HAP-1 (cell line): ENCODE data around the gene PALLD.
"Not testable (repeated sequence)": the region's sequence is repeated elsewhere in the genome, so short reads cannot be mapped to it uniquely, and the experiment has no call there.

Experiments used
- DNase-seq, 2 experiments: peaks; one replicate each; pipeline ENCODE4 v3.0.0-alpha.2; 2016 to 2020; ENCODE audit warnings: low spot score in 2 of 2
- H3K27me3 ChIP-seq: fragments of 250-450 bp; sonication (Bioruptor Pico); 2 replicates; pipeline ENCODE4 v1.5.1; 2020; ENCODE audit warnings: low read depth, mild to moderate bottlenecking, moderate library complexity
- H3K36me3 ChIP-seq: fragments of 250-450 bp; sonication (Bioruptor Pico); replicated peaks from 2 replicates; pipeline ENCODE4 v1.5.1; 2020; ENCODE audit warnings: mild to moderate bottlenecking
- H3K4me1 ChIP-seq: fragments of 250-450 bp; sonication (Bioruptor Pico); 2 replicates; pipeline ENCODE4 v1.5.1; 2020; ENCODE audit warnings: mild to moderate bottlenecking
- H3K4me3 ChIP-seq: fragments of 250-450 bp; sonication (Bioruptor Pico); 2 replicates; pipeline ENCODE4 v1.5.1; 2020; ENCODE audit warnings: mild to moderate bottlenecking, moderate library complexity
- H3K9me3 ChIP-seq: fragments of 250-450 bp; sonication (Bioruptor Pico); 2 replicates; pipeline ENCODE4 v1.5.1; 2020; ENCODE audit warnings: mild to moderate bottlenecking, moderate library complexity
- in situ Hi-C: fragments of 300-500 bp; cut with MboI; formaldehyde crosslinking; loops from 3 replicates; pipeline ENCODE4 v1.14.3; 2020; ENCODE audit warnings: low sequenced_read_pairs, inconsistent platforms, mixed read lengths

PALLD gene

GRCh38 chr4:168713253-168713652, 216.4 kb downstream of the PALLD start:
- in situ Hi-C loops = loop anchor here (10.0 kb wide), 2 partner anchors 122 to 212 kb away; no protein-coding TSS in a partner anchor

DNA sequence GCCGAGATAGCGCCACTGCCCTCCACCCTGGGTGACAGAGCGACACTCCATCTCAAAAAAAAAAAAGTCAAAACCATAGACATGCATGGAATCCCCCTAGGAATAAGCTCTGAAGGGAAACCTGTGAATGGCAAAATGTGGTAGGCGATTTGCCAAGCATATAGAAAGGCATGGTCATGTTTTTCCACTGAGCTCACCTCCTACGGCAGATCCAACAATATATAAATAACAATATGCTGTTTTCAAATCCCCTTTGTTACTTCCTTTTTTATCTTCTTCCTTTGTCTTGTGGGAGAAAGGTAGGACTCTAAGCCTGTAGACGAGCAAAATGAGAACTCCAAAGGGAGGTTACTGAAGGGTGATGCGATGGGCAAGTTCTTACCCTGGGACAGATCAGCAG, 219.0 kb downstream of the PALLD start:
- no peaks in the 10 kb centered on the region for H3K27me3 ChIP-seq
- in situ Hi-C loops = loop anchor here (10.0 kb wide), 2 partner anchors 119 to 209 kb away; no protein-coding TSS in a partner anchor
- DNase-seq = peak; percentile 57 to 71
- H3K4me3 ChIP-seq = no peak overlapping the region
- no peaks in the 10 kb centered on the region; the same call in 1 of the 2 replicates for H3K9me3 ChIP-seq
- peaks cover 36% of the 10 kb centered on the region for H3K4me1 ChIP-seq
- H3K36me3 ChIP-seq = no peaks in the 10 kb centered on the region; the same call in 1 of the 2 replicates

More at GRCh38 chr4:168713253-168713652, 216.4 kb downstream of the PALLD start:
- H3K4me3 ChIP-seq = no peak overlapping the region
- H3K36me3 ChIP-seq = no peaks in the 10 kb centered on the region
- no peaks in the 10 kb centered on the region; the same call in 1 of the 2 replicates for H3K9me3 ChIP-seq
- peaks cover 28% of the 10 kb centered on the region for H3K4me1 ChIP-seq
- H3K27me3 ChIP-seq = no peaks in the 10 kb centered on the region
- peak in 1 of 2 experiments; percentile 45 for DNase-seq

DNA sequence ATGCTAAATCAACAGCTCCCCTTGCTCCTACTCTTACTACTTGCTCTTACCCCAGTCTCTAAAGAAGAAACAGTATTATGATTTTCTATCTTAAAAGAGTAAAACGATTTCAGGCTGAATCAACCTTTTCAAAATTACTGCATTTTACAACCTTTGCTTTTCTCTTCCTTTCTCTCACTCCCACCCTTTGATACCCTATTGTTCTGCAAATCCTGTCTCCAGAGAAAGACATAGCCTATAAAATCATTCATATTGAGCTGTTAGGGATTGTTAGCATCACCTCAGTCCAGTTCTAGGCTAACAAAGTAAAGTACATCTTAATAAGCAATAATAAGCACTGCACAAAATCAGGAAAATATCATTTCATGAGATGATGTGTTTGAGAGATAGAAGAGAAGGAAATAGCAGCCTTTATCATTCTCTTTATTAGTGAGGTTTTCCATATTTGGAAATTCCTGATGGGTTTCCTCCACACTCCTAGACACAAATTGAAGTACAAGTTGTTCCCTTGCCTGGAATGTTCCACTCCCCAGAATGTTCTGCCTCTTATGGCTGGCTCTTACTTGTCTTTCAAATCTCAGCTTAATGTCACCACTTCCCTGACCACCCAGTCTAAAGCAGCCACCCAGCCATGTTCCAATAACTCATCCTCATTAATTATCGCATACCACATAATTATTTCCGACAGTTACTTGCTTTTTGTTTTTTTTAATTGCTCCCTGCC, 219.7 kb downstream of the PALLD start:
- Histone ChIP-seq H3K27me3 (no peaks in the 10 kb centered on the region), H3K36me3 (no peaks in the 10 kb centered on the region; the same call in 1 of the 2 replicates), H3K4me1 (peaks cover 36% of the 10 kb centered on the region), H3K9me3 (no peaks in the 10 kb centered on the region), H3K4me3 (no peak overlapping the region)
- peak in 1 of 2 experiments; percentile 90 for DNase-seq
- in situ Hi-C loops = loop anchor here (10.0 kb wide), 2 partner anchors 118 to 208 kb away; no protein-coding TSS in a partner anchor

DNA sequence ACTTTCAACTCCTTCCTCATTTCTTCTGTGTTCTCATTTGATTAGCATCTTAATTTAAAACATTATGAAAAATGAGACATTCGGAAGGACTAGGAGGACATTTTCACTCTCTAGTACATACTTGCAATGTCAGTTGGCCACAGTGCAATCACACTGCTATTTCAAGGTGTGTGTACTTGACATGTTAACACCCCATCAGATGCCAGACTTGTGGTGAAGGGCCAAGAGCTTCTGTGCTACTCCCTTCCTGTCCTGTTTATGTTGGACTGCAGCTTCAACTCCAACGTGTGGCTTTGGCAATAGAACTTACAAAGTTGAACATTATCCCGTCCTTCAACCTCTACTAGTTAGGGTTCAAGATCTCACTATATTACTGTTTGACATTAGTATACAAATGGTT, 221.0 kb downstream of the PALLD start:
- in situ Hi-C loops = loop anchor here (10.0 kb wide), 2 partner anchors 117 to 207 kb away; no protein-coding TSS in a partner anchor
- H3K4me1 ChIP-seq = peaks cover 33% of the 10 kb centered on the region

DNA sequence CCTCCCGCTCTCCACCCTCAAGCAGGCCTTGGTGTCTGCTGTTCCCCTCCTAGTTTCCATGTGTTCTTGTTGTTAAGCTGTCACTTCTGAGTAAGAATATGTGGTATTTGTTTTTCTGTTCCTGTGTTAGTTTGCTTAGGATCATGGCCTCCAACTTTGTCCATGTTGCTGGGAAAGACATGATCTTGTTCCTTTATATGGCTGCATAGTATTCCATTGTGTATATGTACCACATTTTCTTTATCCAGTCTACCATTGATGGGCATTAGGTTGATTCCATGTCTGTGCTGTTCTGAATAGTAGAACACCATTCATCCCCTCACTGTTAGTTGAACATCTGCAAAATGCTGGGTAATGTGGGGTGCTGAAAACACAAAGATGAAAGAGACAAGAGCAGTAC, 222.9 kb downstream of the PALLD start:
- H3K4me1 ChIP-seq = peaks cover 31% of the 10 kb centered on the region
- H3K27me3 ChIP-seq = no peaks in the 10 kb centered on the region
- H3K36me3 ChIP-seq = no peaks in the 10 kb centered on the region; the same call in 1 of the 2 replicates
- no peak overlapping the region for H3K4me3 ChIP-seq
- H3K9me3 ChIP-seq = no peaks in the 10 kb centered on the region
- in situ Hi-C loops = loop anchor here (5.0 to 10.0 kb wide), 3 partner anchors 93 to 205 kb away; no protein-coding TSS in a partner anchor
- no peak for DNase-seq

More for the DNA sequence above, 221.0 kb downstream of the PALLD start:
- DNase-seq = no peak
- H3K9me3 ChIP-seq = no peaks in the 10 kb centered on the region
- H3K4me3 ChIP-seq = no peak overlapping the region
- no peaks in the 10 kb centered on the region for H3K27me3 ChIP-seq
- no peaks in the 10 kb centered on the region; the same call in 1 of the 2 replicates for H3K36me3 ChIP-seq

DNA sequence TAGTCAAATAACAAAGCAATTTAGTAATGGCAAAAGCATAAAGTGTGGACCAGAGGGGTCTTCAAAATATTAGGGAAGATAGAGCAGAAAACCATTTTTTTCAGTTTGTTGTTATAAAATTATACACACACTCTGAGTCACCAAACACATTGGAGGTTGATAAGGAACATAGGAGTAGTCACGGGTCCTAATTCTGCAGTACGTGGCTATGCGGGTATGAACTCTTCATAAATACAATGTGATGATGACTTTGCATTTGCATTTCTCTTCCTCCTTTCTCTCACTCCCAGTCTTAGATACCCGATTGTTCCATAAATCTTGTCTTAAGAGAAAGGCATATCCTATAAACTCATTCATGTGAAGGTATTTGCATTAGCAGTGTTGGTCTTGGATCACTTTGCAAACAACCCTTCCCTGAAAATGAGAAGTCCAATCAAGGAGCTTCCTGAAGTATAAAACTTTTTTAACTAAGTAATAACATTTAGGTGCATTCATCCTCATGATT, 223.6 kb downstream of the PALLD start:
- H3K36me3 ChIP-seq = no peaks in the 10 kb centered on the region; the same call in 1 of the 2 replicates
- H3K4me3 ChIP-seq = no peak overlapping the region
- DNase-seq = peak in 1 of 2 experiments; percentile 55
- H3K9me3 ChIP-seq = no peaks in the 10 kb centered on the region
- no peaks in the 10 kb centered on the region for H3K27me3 ChIP-seq
- peaks cover 31% of the 10 kb centered on the region for H3K4me1 ChIP-seq
- in situ Hi-C loops = loop anchor here (5.0 kb wide), 1 partner anchor 92 kb away; no protein-coding TSS in a partner anchor

DNA sequence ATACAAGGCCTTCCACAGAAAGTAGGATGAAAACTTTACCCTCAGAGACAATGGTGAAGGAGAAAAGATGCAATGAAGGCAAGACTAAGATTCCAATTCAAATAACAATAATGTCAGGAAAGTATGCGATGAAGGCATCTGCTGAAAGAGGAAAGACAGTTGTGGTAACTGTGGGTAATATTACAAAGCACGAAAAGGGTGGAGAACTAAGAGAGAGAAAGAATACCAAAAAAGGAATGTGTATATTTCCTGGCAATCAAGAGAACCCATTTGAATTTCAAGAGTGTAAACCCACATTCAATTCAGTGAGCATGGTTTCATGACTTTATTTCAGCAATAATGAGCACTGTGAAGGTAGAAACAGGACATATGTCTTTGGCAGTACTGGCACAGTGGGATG, 225.5 kb downstream of the PALLD start:
- in situ Hi-C loops = loop anchor here (5.0 kb wide), 1 partner anchor 90 kb away; no protein-coding TSS in a partner anchor
- peaks cover 16% of the 10 kb centered on the region for H3K4me1 ChIP-seq
- DNase-seq = no peak
- H3K27me3 ChIP-seq = no peaks in the 10 kb centered on the region
- H3K36me3 ChIP-seq = no peaks in the 10 kb centered on the region; the same call in 1 of the 2 replicates
- no peaks in the 10 kb centered on the region for H3K9me3 ChIP-seq
- H3K4me3 ChIP-seq = no peak overlapping the region

- H3K4me3 ChIP-seq = no peak overlapping the region
These were observed 226.2 kb downstream of the PALLD start for GRCh38 chr4:168723020-168723419.

GRCh38 chr4:168723569-168723968, 226.7 kb downstream of the PALLD start:
- Histone ChIP-seq H3K4me1 (peaks cover 16% of the 10 kb centered on the region), H3K4me3 (no peak overlapping the region), H3K9me3 (no peaks in the 10 kb centered on the region), H3K27me3 (no peaks in the 10 kb centered on the region), H3K36me3 (no peaks in the 10 kb centered on the region; the same call in 1 of the 2 replicates)
- DNase-seq = no peak
- in situ Hi-C loops = loop anchor here (5.0 kb wide), 1 partner anchor 89 kb away; no protein-coding TSS in a partner anchor

More at GRCh38 chr4:168723020-168723419, 226.2 kb downstream of the PALLD start:
- in situ Hi-C loops = loop anchor here (5.0 kb wide), 1 partner anchor 89 kb away; no protein-coding TSS in a partner anchor
- no peaks in the 10 kb centered on the region for H3K9me3 ChIP-seq
- no peak for DNase-seq
- no peaks in the 10 kb centered on the region for H3K27me3 ChIP-seq
- H3K36me3 ChIP-seq = no peaks in the 10 kb centered on the region; the same call in 1 of the 2 replicates
- H3K4me1 ChIP-seq = peaks cover 16% of the 10 kb centered on the region

DNA sequence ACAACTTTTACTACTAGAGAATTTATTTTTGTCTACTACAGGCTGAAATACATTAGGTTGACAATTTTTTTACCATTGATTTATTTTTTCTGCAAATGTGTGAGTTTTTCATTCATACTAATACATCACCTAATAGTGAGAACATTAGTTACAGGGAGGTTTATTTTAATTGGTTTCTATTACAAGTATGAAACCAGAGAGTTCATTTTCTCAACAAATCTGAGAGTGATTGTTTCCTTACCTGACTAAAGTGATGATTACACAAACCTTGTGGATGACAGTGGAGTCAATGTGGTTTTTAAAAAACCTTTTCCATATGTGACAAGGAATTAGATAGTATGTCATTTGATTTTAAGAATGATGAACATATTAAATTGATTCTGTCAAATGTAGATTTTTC, 227.4 kb downstream of the PALLD start:
- Histone ChIP-seq H3K36me3 (no peaks in the 10 kb centered on the region; the same call in 1 of the 2 replicates), H3K4me3 (no peak overlapping the region), H3K27me3 (no peaks in the 10 kb centered on the region), H3K4me1 (peaks cover 16% of the 10 kb centered on the region), H3K9me3 (no peaks in the 10 kb centered on the region)
- in situ Hi-C loops = loop anchor here (5.0 kb wide), 1 partner anchor 88 kb away; no protein-coding TSS in a partner anchor
- no peak for DNase-seq

- DNase-seq = peak; percentile 31 to 74
These were observed 228.0 kb downstream of the PALLD start for GRCh38 chr4:168724686-168725411.

GRCh38 chr4:168725930-168726329, 229.1 kb downstream of the PALLD start:
- DNase-seq = no peak
- Histone ChIP-seq H3K27me3 (no peaks in the 10 kb centered on the region), H3K4me1 (peaks cover 8% of the 10 kb centered on the region), H3K36me3 (no peaks in the 10 kb centered on the region), H3K9me3 (no peaks in the 10 kb centered on the region), H3K4me3 (no peak overlapping the region)
- in situ Hi-C loops = no loop called here

More at GRCh38 chr4:168724686-168725411, 228.0 kb downstream of the PALLD start:
- H3K4me3 ChIP-seq = no peak overlapping the region
- no peaks in the 10 kb centered on the region for H3K27me3 ChIP-seq
- in situ Hi-C loops = loop anchor here (5.0 kb wide), 1 partner anchor 87 kb away; no protein-coding TSS in a partner anchor
- H3K36me3 ChIP-seq = no peaks in the 10 kb centered on the region; the same call in 1 of the 2 replicates
- H3K9me3 ChIP-seq = no peaks in the 10 kb centered on the region
- H3K4me1 ChIP-seq = peaks cover 16% of the 10 kb centered on the region

DNA sequence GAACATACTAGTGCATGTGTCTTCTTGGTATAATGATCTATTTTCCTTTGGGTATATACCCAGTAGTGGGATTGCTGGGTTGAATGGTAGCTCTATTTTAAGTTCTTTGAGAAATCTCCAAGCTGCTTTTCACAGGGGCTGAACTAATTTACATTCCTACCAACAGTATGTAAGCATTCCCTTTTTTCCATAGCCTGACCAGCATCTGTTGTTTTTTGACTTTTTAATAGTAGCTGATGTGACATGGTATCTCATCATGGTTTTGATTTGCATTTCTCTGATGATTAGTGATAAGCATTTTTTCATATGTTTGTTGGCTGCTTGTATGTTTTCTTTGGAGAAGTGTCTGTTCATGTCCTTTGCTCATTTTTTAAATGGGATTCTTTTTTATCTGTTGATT, 230.3 kb downstream of the PALLD start:
- not testable (repeated sequence) for DNase-seq, H3K36me3 ChIP-seq

More for the DNA sequence above, 230.3 kb downstream of the PALLD start:
- H3K4me1 ChIP-seq, H3K9me3 ChIP-seq, H3K27me3 ChIP-seq, H3K4me3 ChIP-seq, in situ Hi-C loops: not testable (repeated sequence)
